SKM-1 treated with dmso at 0.1 percent for 144 hours (cell line): Measurements from ENCODE around the gene SNHG17.
"Not testable (repeated sequence)": the region's sequence is repeated elsewhere in the genome, so short reads cannot be mapped to it uniquely, and the experiment has no call there.

ENCODE experiments used
- DNase-seq: peaks from one replicate; lab custom pipeline; 2025; ENCODE audit not compliant: unreplicated experiment; lab: John Stamatoyannopoulos, UW

Gene SNHG17

DNA sequence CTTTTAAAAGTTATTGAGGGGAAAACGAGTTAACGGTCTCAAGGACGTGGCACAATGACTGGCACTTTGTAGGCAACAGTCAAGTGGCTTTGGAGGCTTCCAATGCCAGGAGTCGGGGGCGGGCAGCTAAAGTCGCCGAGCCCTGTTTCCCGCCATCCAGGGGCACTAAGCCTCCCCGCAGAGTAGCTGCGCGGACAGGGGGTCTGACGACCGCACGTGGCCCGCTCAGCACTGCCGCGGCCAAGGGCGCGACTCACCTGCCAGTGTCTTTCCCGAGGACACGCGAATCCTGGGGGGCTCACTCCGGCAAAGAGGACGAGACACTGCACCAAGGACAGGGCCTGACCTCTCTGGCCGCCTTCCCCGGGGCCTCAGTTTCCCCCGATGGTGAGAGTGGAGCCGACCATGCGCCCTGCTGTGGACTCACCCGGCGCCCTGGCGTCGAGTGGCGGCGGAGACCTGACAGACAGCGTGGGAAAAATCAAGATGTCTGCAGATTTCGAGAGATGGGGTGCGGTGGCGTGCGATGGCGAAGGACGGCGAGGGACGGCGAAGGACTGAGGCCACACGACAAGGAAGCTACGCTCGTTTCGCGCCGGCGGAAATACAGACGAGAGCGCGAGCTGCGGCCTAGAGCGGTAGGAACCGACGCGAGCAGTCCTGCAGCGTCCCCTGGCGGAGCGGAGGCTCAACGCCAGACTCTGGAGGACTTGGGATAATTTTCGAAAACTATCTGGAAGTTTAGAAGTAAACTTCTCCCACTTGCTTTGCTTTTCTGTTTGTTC lies at the start of gene SNHG17:
Gene SNHG17 (minus strand): TSS at position 559 of the 785 bp plus-strand sequence.
- DNase-seq = peak; percentile 84

DNA sequence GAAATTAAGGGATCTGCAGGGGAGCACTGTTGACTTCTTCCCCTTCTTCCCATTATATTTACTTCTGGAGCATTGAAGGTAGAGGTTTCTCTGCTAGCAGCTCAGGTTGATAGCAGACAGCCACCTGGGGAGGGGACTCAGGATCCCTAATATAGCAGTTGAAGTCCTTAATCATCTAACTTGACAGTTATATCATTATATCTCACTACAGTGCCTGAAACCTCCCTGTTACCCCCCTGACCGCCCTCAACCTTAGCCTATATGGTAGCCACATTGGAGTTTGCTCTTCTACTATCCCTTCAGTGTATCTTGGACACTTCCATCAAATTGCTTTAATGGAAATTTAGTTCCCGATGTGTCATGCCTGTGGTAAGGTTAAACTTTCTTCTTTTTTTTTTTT lies 44.5 kb upstream of the SNHG17 start:
- DNase-seq = no peak

DNA sequence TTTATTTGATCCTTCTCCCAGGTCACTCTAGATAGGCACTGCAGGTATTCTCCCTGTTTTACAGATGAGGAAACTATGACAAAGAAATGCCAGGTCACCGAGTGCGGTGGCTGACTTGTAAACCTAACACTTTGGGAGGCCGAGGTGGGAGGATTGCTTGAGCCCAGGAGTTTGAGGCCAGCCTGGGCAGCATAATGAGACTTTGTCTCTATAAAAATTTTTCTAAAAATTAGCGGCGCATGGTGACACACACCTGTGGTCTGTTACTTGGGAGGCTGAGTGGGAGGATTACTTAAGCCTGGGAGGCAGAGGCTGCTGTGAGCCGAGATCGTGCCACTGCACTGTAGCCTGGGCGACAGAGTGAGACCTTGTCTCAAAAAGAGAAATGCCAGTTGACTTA lies 42.6 kb upstream of the SNHG17 start:
- DNase-seq = no peak

DNA sequence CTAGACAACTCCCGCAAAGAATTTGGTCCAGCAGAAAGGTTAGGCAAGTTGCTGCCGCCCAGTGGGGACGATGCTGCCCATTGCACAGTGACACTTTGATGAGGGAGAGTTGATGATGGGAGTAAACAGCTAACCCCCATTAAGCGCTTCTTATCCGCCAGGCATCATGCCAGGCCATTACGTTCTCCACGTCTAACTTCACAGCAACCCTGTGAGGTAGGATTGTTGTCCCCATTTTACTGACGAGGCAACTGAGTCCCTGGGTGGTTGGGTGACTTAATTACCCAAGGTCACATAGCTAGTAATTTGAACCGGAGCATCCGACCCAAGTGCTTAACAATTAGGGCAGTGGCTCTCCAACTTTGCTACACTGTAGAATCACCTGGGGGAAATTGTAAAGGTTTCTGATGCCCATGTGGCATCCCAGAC lies 38.3 kb upstream of the SNHG17 start:
- DNase-seq = no peak

DNA sequence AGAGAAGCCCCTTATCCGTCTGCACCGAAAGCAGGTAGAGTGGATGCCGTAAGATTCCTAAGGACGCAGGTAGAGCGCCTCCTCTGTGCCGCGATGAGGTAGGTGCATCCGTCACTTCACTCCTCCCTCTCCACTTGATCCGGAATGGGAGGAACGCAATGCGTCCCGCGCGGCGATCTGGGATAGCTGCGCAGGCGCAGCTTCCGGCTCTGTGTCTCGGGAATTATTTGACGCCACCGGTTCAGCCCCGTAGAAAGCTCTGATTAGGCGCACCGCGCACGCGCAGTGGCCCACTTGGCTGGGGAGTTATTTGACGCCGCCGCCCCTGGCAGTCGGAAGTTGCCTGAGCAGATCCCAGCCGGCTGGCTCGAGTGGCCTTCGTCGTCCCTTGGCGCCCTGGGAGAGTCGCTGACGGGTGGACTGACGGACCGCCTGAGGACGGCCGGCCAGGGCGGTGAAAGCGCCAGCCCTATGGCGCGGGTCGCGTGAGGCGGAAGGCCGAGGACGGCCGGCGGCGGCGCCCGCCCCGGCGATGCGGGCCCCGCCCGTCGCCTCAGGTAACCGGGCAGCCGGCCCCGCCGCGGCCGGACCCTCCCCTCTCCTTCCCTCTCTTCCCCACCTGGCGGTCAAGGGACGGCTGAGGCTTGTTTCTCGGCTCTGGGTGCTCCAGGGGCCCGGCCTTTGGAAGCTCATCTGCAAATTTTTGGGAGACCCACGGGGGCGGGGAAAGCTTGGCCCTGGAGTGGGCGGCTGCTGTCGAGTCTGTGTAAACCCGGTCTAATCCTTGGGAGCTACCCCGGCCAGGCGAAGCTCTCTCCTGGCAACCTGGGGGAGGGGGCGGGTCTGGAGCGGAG lies 37.6 kb upstream of the SNHG17 start, which contains the start of gene RALGAPB:
Gene RALGAPB (plus strand): TSS at position 331 of the 854 bp plus-strand sequence. CDS start 15,590 bp downstream, outside the sequence.
- peak; percentile 98 for DNase-seq

DNA sequence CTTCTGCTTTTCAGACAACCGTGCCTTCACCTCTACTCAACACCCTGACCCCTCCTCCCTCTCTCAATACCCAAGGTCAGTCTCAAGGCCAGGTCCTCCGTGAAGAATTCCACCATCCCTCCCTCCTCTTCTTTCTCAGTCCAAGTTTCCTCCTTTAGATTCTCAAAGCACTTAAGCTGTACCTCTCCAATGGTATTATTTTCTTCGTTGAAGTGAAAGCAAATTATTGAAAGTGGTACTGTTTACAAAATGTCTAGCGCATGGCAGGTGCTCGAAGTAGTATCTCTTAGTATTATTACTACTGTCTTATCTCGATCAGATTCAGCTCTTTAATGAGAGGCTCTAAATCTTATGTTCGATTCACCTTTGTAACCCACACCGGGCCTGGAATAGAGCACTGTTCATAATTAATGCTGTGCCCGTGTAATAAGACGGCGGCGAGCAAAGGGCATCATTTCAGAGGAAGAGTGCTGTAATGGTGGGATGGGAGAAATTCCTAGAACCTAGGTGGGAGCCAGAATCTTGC lies 36.9 kb upstream of the SNHG17 start:
- DNase-seq = no peak

DNA sequence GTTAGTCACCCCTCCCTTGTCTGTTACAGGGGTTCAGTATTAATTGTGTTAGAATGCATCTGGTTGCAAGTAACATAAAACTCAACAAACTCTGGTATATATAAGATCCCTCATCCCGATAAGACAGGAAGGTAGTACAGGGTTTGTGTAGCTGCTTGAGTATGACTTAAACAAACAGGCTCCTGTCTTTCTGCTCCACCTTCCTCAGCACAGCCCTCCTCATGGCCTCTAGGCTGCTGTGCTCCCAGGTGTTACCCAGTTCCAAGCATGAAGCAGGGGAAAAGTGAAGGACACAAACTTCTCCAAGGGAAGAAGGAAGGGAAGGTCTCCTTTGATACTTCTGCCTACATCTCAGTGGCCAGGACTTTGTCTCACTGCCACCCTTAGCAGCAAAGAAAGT lies 36.1 kb upstream of the SNHG17 start:
- DNase-seq = no peak

DNA sequence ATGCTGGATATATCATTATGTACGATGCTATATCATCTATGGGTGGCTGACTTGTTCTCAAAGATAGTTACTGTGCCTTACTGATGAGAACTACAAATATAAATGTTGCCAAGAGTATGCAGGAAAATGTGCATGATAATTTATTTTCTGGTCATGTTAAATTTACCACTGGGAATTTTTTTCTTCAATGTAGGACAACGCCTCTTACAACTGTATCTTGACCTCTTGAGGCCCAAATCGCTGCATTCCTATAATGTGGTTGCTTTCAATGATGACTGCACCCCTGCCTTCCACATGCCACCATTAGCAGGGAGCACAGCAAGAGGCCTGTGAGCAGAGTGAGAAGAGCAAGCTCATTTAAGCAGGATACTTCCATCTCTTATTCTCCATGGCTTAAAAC lies 31.9 kb upstream of the SNHG17 start:
- DNase-seq = no peak

DNA sequence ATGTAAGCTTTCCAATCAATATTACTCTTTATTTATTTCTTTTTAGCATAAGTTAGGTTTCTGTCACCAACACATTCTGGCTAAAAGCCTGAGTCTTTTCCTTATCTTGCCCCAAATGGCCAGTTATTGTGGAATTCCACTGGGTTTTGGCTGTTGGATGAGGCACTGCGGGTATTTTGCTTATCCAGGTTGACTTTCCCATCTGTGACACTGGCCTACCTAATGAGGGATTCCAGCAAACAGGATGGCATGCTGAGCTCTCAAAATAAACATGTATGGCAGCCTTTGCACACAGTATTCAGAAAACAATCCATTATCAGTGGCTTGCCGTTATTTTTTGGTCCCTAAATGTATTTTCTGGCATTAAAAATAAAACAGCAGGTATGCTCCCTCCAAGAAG lies 31.0 kb upstream of the SNHG17 start:
- DNase-seq = no peak

DNA sequence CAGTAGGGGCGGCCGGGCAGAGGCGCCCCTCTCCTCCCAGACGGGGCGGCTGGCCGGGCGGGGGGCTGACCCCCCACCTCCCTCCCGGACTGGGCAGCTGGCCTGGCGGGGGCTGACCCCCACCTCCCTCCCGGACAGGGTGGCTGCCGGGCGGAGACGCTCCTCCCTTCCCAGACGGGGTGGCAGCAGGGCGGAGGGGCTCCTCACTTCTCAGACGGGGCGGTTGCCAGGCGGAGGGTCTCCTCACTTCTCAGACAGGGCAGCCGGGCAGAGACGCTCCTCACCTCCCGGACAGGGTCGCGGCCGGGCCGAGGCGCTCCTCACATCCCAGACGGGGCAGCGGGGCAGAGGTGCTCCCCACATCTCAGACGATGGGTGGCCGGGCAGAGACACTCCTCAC lies 26.4 kb upstream of the SNHG17 start:
- not testable (repeated sequence) for DNase-seq

DNA sequence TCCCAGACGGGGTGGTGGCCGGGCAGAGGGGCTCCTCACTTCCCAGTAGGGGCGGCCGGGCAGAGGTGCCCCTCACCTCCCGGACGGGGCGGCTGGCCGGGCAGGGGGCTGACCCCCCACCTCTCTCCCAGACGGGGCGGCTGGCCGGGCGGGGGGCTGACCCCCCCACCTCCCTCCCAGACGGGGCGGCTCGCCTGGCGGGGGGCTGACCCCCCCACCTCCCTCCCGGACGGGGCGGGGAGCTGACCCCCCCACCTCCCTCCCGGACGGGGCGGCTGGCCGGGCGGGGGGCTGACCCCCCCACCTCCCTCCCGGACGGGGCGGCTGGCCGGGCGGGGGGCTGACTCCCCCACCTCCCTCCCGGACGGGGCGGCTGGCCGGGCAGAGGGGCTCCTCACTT lies 26.0 kb upstream of the SNHG17 start:
- not testable (repeated sequence) for DNase-seq

DNA sequence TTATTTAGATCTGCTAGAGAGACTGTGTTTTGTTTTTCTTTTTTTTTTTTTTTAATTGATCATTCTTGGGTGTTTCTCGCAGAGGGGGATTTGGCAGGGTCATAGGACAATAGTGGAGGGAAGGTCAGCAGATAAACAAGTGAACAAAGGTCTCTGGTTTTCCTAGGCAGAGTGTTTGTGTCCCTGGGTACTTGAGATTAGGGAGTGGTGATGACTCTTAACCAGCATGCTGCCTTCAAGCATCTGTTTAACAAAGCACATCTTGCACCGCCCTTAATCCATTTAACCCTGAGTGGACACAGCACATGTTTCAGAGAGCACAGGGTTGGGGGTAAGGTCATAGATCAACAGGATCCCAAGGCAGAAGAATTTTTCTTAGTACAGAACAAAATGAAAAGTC lies 25.5 kb upstream of the SNHG17 start:
- DNase-seq = not testable (repeated sequence)

DNA sequence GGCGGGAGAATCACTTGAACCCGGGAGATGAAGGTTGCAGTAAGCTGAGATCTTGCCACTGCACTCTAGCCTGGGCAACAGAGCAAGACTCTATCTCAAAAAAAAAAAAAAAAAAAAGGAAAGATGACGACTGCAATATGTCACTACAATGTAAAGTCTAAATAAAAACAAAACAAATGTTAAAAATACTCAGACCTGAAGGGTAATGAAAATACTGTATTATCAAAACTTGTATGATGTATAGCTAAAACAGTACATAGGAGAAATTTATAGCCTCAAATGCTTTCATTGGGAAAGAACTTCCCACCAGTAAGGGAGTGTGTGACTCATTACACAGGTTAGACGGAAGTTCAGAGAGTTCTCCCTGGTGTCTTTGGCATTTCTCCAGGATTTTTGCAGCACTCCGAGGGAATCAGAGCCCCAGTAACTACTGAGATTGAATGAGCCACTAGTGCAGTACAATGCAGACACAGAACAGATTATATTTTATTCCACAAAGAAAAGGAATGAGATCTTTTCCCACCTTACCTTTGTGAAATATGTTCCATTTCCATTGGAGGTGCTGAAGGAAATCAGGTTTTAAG lies 25.0 kb upstream of the SNHG17 start:
- DNase-seq = peak; percentile 14

DNA sequence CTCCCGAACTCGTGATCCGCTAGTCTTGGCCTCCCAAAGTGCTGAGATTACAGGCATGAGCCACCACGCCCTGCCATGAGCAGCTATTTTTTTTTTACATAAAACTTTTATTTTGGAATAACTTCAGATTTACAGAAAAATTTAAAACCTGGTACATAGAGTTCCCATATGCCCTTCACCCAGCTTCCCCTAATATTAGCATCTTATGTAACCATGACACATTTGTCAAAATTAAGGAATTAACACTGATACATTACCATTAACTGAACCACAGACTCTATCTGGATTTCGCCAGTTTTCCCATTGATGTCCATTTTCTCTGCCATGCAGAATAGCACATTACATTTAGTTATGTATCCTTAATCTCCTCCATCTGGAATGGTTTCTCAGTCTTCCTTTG lies 23.2 kb upstream of the SNHG17 start:
- no peak for DNase-seq

DNA sequence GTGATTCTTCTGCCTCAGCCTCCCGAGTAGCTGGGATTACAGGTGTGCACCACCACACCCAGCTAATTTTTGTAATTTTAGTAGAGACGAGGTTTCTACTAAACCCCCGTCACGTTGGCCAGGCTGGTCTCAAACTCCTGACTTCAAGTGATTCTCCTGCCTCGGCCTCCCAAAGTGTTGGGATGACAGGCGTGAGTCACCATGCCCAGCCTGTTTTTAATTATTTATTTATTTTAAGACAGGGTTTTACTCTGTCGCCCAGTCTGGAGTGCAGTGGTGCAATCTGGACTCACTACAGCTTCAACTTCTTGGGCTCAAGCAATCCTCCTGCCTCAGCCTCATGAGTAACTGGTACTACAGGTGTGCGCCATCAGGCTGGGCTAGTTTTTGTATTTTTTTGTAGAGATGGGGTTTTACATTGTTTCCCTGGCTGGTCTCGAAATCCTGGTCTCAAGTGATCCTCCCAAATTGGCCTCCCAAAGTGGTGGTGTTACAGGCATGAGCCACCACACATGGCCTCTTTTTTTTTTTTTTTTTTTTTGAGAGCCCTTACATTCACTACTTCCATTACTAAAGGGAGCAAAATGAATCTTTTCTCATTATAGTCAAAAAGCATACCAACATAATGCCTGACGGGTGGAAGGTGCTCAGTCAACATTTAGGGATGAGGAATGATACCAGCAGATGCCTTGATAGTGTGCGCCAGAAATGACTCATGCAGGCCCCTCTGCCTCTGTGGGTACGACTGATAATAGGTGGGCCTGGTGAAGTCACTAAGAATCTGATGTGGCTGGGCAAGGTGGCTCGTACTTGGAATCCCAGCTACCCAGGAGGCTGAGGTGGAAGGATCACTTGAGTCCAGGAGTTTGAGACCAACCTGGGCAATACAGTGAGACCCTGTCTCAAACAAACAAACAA lies 19.7 kb upstream of the SNHG17 start:
- DNase-seq = no peak

DNA sequence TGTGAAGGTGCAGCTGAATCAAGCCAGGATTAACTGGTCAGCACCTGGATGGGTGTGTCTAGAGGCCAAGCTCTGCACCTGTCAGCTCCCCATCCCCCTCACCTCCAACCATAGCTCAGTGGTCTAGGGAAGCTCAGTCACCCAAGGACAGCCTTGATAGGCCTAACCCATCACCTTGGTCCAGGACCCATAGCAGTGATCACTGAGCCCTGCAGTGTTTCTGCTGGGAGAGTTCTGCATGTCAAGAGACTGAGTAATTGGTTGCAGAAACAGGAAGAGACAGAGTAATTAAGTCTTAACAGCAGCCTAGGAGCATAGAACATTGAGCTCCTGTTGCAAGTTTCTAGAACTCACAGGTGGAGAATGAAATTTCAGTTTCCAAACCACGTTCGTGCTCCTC lies 18.8 kb upstream of the SNHG17 start:
- no peak for DNase-seq

DNA sequence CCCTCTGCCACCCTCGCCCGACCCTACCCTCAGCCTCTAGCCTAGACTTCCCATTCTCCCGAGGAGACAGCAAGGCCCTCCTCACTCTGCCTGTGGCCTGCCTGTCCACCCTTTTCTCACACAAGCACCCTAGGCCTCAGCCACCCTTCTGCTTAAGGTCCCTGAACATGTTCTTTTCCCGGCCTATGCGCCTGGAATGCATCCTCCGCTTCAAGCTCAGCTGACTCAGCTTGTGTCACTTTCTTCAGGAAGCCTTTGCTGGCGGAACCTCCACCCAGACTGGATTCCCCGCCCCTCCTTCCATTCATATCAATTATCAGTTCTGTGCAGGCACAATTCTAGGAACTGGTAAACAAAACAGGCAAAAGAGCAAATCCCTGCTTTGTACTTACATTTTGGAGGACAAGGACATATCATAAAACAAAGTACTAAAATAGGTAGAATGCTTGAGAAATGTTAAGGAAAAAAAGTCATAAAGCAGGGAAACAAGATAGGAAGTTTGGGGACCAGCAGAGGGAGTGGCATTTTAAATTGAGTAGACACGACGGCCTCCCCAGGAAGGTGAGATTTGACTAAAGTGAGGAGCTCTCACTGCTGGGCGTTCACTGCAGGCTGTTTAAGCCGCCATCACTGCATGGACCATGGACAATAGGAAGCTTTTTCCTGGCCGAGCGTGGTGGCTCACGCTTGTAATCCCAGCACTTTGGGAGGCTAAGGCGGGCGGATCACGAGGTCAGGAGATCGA lies 17.9 kb upstream of the SNHG17 start:
- DNase-seq = no peak

DNA sequence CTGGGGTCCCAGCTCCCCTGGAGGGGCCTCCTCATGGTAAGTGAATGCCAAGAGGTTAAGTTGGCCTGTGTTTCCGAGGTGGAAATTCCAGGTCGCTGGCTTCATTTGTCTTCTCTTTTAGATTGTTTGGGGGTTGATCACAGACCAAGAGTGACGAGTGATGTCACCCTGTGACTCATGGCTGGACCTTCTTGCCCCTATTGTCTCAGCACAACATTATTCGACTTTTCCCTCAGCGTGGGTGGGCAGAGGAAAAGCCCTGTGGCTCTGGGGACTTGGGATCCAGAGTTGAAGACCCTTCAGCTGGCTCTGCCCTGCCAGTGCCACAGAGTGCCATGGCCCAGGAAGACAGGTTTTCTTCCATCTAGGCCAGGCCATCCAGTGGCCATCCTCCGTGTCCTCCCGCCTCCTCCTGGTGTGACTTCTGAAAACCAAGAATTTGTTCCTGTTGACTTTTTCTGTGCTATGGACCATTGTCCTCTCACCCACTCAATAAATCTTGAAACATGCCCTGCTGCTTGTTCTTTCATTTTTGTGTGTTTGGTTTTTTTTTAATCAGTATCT lies 15.4 kb upstream of the SNHG17 start:
- no peak for DNase-seq

DNA sequence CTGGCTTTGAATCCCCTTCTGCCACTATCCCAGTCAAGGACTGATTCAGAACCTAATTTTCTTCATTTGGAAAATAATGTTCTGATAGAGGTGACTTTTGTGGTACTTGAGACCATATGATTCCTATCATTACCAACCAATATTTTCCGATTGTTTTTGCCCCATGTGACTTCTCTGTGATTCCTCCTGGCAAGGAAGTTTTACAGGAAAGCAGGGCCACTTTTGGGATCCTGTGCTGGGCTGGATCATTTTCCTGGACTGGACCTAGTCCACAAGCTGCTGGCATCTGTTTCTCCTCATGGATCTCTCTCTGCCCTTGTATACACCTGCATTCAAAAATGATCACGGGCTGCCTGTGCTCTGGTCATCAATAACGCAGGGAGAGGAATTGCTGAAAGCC lies 13.9 kb upstream of the SNHG17 start:
- DNase-seq = no peak
